SU-DHL-6 (cell line): Measurements from ENCODE around the gene RBM6.
"Not testable (repeated sequence)": the region's sequence is repeated elsewhere in the genome, so short reads cannot be mapped to it uniquely, and the experiment has no call there.

Experiments used
- H2AFZ ChIP-seq: fragments of 200-600 bp; sonication (generic); 2 replicates; pipeline ENCODE4 v1.6.1; 2014; ENCODE audit warnings: low read depth, mild to moderate bottlenecking, moderate library complexity, mixed read lengths, antibody characterized with exemption, low read length; ENCODE audit not compliant: severe bottlenecking
- H3F3A ChIP-seq: fragments of 200-600 bp; shearing (Covaris generic); 2 replicates; pipeline ENCODE4 v1.6.0; 2016; ENCODE audit warnings: antibody characterized with exemption, mild to moderate bottlenecking; ENCODE audit not compliant: insufficient read depth
- H3K27ac ChIP-seq: fragments of 200-600 bp; sonication (generic); 2 replicates; pipeline ENCODE4 v1.5.1; 2016; ENCODE audit warnings: low read depth, mild to moderate bottlenecking, low read length, moderate library complexity, mixed read lengths
- H3K27me3 ChIP-seq: fragments of 200-600 bp; sonication (generic), shearing (Covaris generic); 2 replicates; pipeline ENCODE4 v1.6.0; 2014; ENCODE audit warnings: mild to moderate bottlenecking, low read length
- H3K36me3 ChIP-seq: fragments of 200-600 bp; sonication (generic); 2 replicates; pipeline ENCODE4 v1.6.1; 2014; ENCODE audit warnings: mild to moderate bottlenecking, low read length, mixed read lengths
- H3K4me2 ChIP-seq: fragments of 300-600, 200-600 bp; shearing (Covaris generic), sonication (generic); 2 replicates; pipeline ENCODE4 v1.6.0; 2014; ENCODE audit warnings: low read length, low read depth, mild to moderate bottlenecking; ENCODE audit not compliant: poor library complexity, severe bottlenecking
- H3K4me3 ChIP-seq: fragments of 200-600 bp; sonication (generic); 2 replicates; pipeline ENCODE4 v1.5.1; 2014; ENCODE audit warnings: antibody characterized with exemption, low read length, mild to moderate bottlenecking, mixed read lengths; ENCODE audit not compliant: insufficient read depth, poor library complexity, severe bottlenecking
- H3K79me2 ChIP-seq: fragments of 200-600 bp; sonication (generic); 2 replicates; pipeline ENCODE4 v1.6.1; 2014; ENCODE audit warnings: mild to moderate bottlenecking, low read length, moderate library complexity; ENCODE audit not compliant: insufficient read depth
- H3K9ac ChIP-seq: fragments of 200-600 bp; sonication (generic); 2 replicates; pipeline ENCODE4 v1.7.0; 2014; ENCODE audit warnings: mild to moderate bottlenecking, low read length
- H3K9me2 ChIP-seq: fragments of 200-600 bp; sonication (generic); replicated peaks from 2 replicates; pipeline ENCODE4 v1.6.1; 2014; ENCODE audit warnings: low read length; ENCODE audit not compliant: insufficient read depth
- H3K9me3 ChIP-seq: fragments of 200-600 bp; sonication (generic); 2 replicates; pipeline ENCODE4 v1.6.1; 2014; ENCODE audit warnings: low read length, mixed read lengths; ENCODE audit not compliant: insufficient read depth
- H4K20me1 ChIP-seq: fragments of 200-600 bp; sonication (generic); 2 replicates; pipeline ENCODE4 v1.6.1; 2014; ENCODE audit warnings: low read depth, mild to moderate bottlenecking, antibody characterized with exemption, low read length, moderate library complexity, mixed read lengths
- CTCF ChIP-seq: fragments of 200-600 bp; sonication (generic); IDR thresholded peaks from one replicate; pipeline ENCODE4 v1.5.1; 2017; ENCODE audit warnings: antibody characterized with exemption, mild to moderate bottlenecking, low read length, moderate library complexity; ENCODE audit not compliant: insufficient read depth, poor library complexity, severe bottlenecking
- EZH2phosphoT487 ChIP-seq: fragments of 200-600 bp; sonication (generic), shearing (Covaris generic); conservative IDR thresholded peaks from 2 replicates; pipeline ENCODE4 v1.6.1; 2018; ENCODE audit warnings: mild to moderate bottlenecking, antibody characterized with exemption, low read length, moderate library complexity, mixed read lengths

The RBM6 gene

GRCh38 chr3:49916686-49917085 is 23.3 kb upstream of the RBM6 start:
- no peak overlapping the region for H3K4me3 ChIP-seq
- no peak overlapping the region for H2AFZ ChIP-seq
- H3K9me2 ChIP-seq: no peaks in the 10 kb centered on the region
- H3K9ac ChIP-seq: no peak overlapping the region
- H3K9me3 ChIP-seq: no peaks in the 10 kb centered on the region
- TF ChIP-seq CTCF (no peak), EZH2phosphoT487 (no peak)
- no peaks in the 10 kb centered on the region for H3F3A ChIP-seq
- no peaks in the 10 kb centered on the region for H3K27me3 ChIP-seq
- H3K27ac ChIP-seq: no peak overlapping the region
- no peak overlapping the region for H3K4me2 ChIP-seq
- H3K36me3 ChIP-seq: no peaks in the 10 kb centered on the region
- H4K20me1 ChIP-seq: no peaks in the 10 kb centered on the region
- H3K79me2 ChIP-seq: no peaks in the 10 kb centered on the region

GRCh38 chr3:49917806-49918590 is 22.0 kb upstream of the RBM6 start:
- not testable (repeated sequence) for H3K27me3 ChIP-seq, H3K9me2 ChIP-seq, H4K20me1 ChIP-seq, H3K36me3 ChIP-seq, H2AFZ ChIP-seq, H3K4me3 ChIP-seq, H3K9ac ChIP-seq, H3F3A ChIP-seq, H3K79me2 ChIP-seq, H3K4me2 ChIP-seq, H3K27ac ChIP-seq, H3K9me3 ChIP-seq

DNA sequence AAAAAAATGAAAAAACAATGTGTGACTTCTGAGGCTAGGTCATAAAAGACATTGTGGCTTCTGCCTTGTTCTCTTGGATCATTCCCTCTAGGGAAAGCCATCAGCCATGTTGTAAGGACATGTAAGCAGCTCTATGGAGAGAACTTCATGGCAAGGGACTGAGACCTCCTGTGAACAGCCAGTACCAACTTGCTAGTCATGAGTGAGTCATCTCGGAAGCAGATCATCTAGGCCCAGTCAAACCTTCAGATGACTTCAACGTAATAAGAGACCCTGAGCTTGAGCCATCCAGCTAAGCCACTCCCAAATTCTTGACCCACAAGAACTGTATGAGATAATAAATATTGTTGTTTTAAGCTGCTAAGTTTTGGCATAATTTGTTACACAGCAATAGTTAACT is 15.3 kb upstream of the RBM6 start:
- TF ChIP-seq CTCF: no peak
- H3K9me2 ChIP-seq: no peaks in the 10 kb centered on the region
- no peaks in the 10 kb centered on the region for H3K9me3 ChIP-seq
- no peaks in the 10 kb centered on the region for H3K36me3 ChIP-seq
- H3K4me3 ChIP-seq: no peak overlapping the region
- no peaks in the 10 kb centered on the region for H4K20me1 ChIP-seq
- H3F3A ChIP-seq: no peaks in the 10 kb centered on the region
- no peak overlapping the region for H3K9ac ChIP-seq
- no peak overlapping the region for H3K27ac ChIP-seq
- peaks cover 3% of the 10 kb centered on the region; the same call in 1 of the 2 replicates for H3K79me2 ChIP-seq
- no peaks in the 10 kb centered on the region for H3K27me3 ChIP-seq
- no peak overlapping the region for H3K4me2 ChIP-seq
- no peak overlapping the region for H2AFZ ChIP-seq

DNA sequence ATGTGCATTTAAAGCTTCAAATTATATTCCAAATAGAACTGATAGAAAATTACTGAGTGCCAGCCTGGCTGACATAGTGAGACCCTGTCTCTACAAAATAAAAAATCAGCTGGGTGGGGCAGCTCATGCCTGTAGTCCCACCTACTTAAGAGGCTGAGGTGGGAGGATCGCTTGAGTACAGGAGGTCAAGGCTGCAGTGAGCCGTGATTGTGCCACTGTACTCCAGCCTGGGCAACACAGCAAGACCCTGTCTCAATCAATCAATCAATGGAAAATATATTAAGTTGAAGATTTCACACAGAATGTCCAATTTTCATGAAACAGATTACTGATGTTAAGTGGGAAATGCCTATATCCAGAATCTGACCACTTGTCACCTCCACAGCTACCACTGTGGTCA is 14.5 kb upstream of the RBM6 start:
- no peak overlapping the region for H3K9ac ChIP-seq
- H2AFZ ChIP-seq: no peak overlapping the region
- H3K9me3 ChIP-seq: no peaks in the 10 kb centered on the region
- no peaks in the 10 kb centered on the region for H3K9me2 ChIP-seq
- no peaks in the 10 kb centered on the region for H3K27me3 ChIP-seq
- H3K4me3 ChIP-seq: no peak overlapping the region
- H3K36me3 ChIP-seq: no peaks in the 10 kb centered on the region
- no peaks in the 10 kb centered on the region for H3F3A ChIP-seq
- H3K4me2 ChIP-seq: no peak overlapping the region
- H3K27ac ChIP-seq: no peak overlapping the region
- H4K20me1 ChIP-seq: no peaks in the 10 kb centered on the region
- peaks cover 3% of the 10 kb centered on the region; the same call in 1 of the 2 replicates for H3K79me2 ChIP-seq
- TF ChIP-seq EZH2phosphoT487 (no peak), CTCF (no peak)
